SK-N-SH (cell line): ENCODE measurements around the gene SGCB. TPM values are rescaled to one million over a fixed set of nuclear protein-coding genes. Genes with fewer than 3 reads are reported as not detected.

Experiments
- CTCF ChIA-PET: fragments of 300-600, 350-600 bp; formaldehyde crosslinking; extraction: SDS; loops from one replicate; lab custom pipeline; 2021; lab: Yijun Ruan, JAX
- POLR2A ChIA-PET: fragments of 350-600 bp; sonication (Branson Sonifier 250); formaldehyde crosslinking; extraction: SDS; loops from one replicate; lab custom pipeline; 2020; ENCODE audit warnings: antibody characterized with exemption, inconsistent platforms; lab: Yijun Ruan, JAX
- DNase-seq: peaks from one replicate; pipeline ENCODE4 v3.0.0; 2012
- H2AFZ ChIP-seq: fragments of 200-600 bp; sonication (generic); 2 replicates; pipeline ENCODE4 v1.8.1; 2016; ENCODE audit warnings: antibody characterized with exemption, mild to moderate bottlenecking, low read depth
- H3F3A ChIP-seq: fragments of 200-600 bp; sonication (generic); replicated peaks from 2 replicates; pipeline ENCODE3; 2016; ENCODE audit warnings: antibody characterized with exemption, mild to moderate bottlenecking; ENCODE audit not compliant: insufficient read depth
- H3K27ac ChIP-seq, 2 experiments: fragments of 200-500 bp in 1 of 2; fragments of 200-600 bp in 1 of 2; sonication (Bioruptor generic) in 1 of 2; sonication (generic), shearing (Covaris generic) in 1 of 2; 2 replicates each; pipeline versions ENCODE4 v1.5.1 to v1.6.1; 2014 to 2016; ENCODE audit warnings: low read depth in 2 of 2, inconsistent platforms in 1 of 2, low read length in 1 of 2, mild to moderate bottlenecking in 1 of 2, mixed read lengths in 1 of 2
- H3K27me3 ChIP-seq: fragments of 200-600 bp; sonication (generic), shearing (Covaris generic); 2 replicates; pipeline ENCODE4 v1.6.1; 2016; ENCODE audit warnings: mixed run types; ENCODE audit not compliant: insufficient read depth
- H3K36me3 ChIP-seq, 2 experiments: fragments of 200-500 bp in 1 of 2; fragments of 200-600 bp in 1 of 2; sonication (Bioruptor generic) in 1 of 2; sonication (generic) in 1 of 2; replicated peaks in 1 of 2; 2 replicates each; pipeline versions ENCODE3 to v1.5.1; 2014 to 2016; ENCODE audit warnings: low read length in 1 of 2, mild to moderate bottlenecking in 1 of 2; ENCODE audit not compliant: insufficient read depth in 2 of 2, control insufficient read depth in 1 of 2
- H3K4me1 ChIP-seq, 2 experiments: fragments of 200-500 bp in 1 of 2; fragments of 200-600 bp in 1 of 2; sonication (Bioruptor generic) in 1 of 2; sonication (generic), shearing (Covaris generic) in 1 of 2; 2 replicates each; pipeline versions ENCODE4 v1.5.1 to v1.6.1; 2014 to 2016; ENCODE audit warnings: low read depth in 1 of 2, low read length in 1 of 2, mixed run types in 1 of 2; ENCODE audit not compliant: insufficient read depth in 2 of 2, control insufficient read depth in 1 of 2
- H3K4me2 ChIP-seq: fragments of 200-600 bp; sonication (generic), shearing (Covaris generic); 2 replicates; pipeline ENCODE4 v1.6.1; 2017; ENCODE audit warnings: mixed run types
- H3K4me3 ChIP-seq, 2 experiments: fragments of 200-500 bp in 1 of 2; fragments of 200-600 bp in 1 of 2; sonication (Bioruptor generic) in 1 of 2; sonication (generic), shearing (Covaris generic) in 1 of 2; 2 replicates each; pipeline versions ENCODE4 v1.5.1 to v1.8.1; 2014 to 2016; ENCODE audit warnings: low read depth in 2 of 2, inconsistent platforms in 1 of 2, low read length in 1 of 2, mild to moderate bottlenecking in 1 of 2, mixed read lengths in 1 of 2, moderate library complexity in 1 of 2
- H3K79me2 ChIP-seq: fragments of 200-600 bp; sonication (generic); 2 replicates; pipeline ENCODE4 v1.8.1; 2017; ENCODE audit warnings: mild to moderate bottlenecking; ENCODE audit not compliant: insufficient read depth
- H3K9ac ChIP-seq: fragments of 200-600 bp; sonication (generic); 2 replicates; pipeline ENCODE4 v1.6.1; 2017; ENCODE audit warnings: mixed run types
- H3K9me2 ChIP-seq: fragments of 200-600 bp; sonication (generic); 2 replicates; pipeline ENCODE4 v1.6.1; 2017; ENCODE audit warnings: mixed run types
- H3K9me3 ChIP-seq: fragments of 200-600 bp; sonication (generic); 2 replicates; pipeline ENCODE4 v1.6.1; 2017; ENCODE audit warnings: mixed run types, mild to moderate bottlenecking, moderate library complexity
- H4K20me1 ChIP-seq: fragments of 200-600 bp; sonication (generic); 2 replicates; pipeline ENCODE4 v1.6.1; 2017; ENCODE audit warnings: mild to moderate bottlenecking, mixed run types; ENCODE audit not compliant: insufficient read depth
- CHD2 ChIP-seq: fragments of 150-350 bp; IDR thresholded peaks from 2 replicates; pipeline ENCODE4 v1.6.1; 2018; ENCODE audit warnings: low read length; ENCODE audit not compliant: partially characterized antibody
- CTCF ChIP-seq: fragments of 200-600 bp; sonication (generic); IDR thresholded peaks from 2 replicates; pipeline ENCODE4 v1.6.1; 2017; ENCODE audit warnings: antibody characterized with exemption, mild to moderate bottlenecking, moderate library complexity
- ELF1 ChIP-seq: IDR thresholded peaks from 2 replicates; pipeline ENCODE4 v1.4.0; 2012
- EP300 ChIP-seq, 2 experiments: IDR thresholded peaks; 2 replicates each; pipeline versions ENCODE4 v1.4.0 to v1.6.1; 2012; ENCODE audit warnings: borderline replicate concordance in 1 of 2, low read depth in 1 of 2, low read length in 1 of 2
- EZH2phosphoT487 ChIP-seq: fragments of 200-600 bp; sonication (generic); IDR thresholded peaks from 2 replicates; pipeline ENCODE4 v1.6.1; 2017; ENCODE audit warnings: low read depth, mixed run types, mild to moderate bottlenecking, antibody characterized with exemption, moderate library complexity, borderline replicate concordance
- GABPA ChIP-seq: IDR thresholded peaks from 2 replicates; pipeline ENCODE4 v1.4.0; 2012; ENCODE audit warnings: low read depth, mild to moderate bottlenecking
- GATA2 ChIP-seq: sonication (generic); formaldehyde crosslinking; IDR thresholded peaks from 2 replicates; pipeline ENCODE4 v1.5.0; 2020; ENCODE audit warnings: mild to moderate bottlenecking, missing genetic modification reagents
- JUND ChIP-seq: IDR thresholded peaks from 2 replicates; pipeline ENCODE4 v1.4.0; 2012
- MEF2A ChIP-seq: IDR thresholded peaks from 2 replicates; pipeline ENCODE4 v1.4.0; 2012; ENCODE audit warnings: low read depth, borderline replicate concordance
- MXI1 ChIP-seq: IDR thresholded peaks from 2 replicates; pipeline ENCODE4 v1.6.1; 2012; ENCODE audit warnings: mild to moderate bottlenecking, low read depth, low read length, improper control_type of control experiment
- RCOR1 ChIP-seq: fragments of 150-350 bp; IDR thresholded peaks from 2 replicates; pipeline ENCODE4 v1.6.1; 2017; ENCODE audit warnings: antibody characterized with exemption, low read length
- RFX5 ChIP-seq: IDR thresholded peaks from 2 replicates; pipeline ENCODE4 v1.6.1; 2012; ENCODE audit warnings: mild to moderate bottlenecking, improper control_type of control experiment, low read length
- RXRA ChIP-seq: IDR thresholded peaks from 2 replicates; pipeline ENCODE4 v1.4.0; 2012; ENCODE audit warnings: low read depth, mild to moderate bottlenecking, borderline replicate concordance
- SIN3A ChIP-seq: IDR thresholded peaks from 2 replicates; pipeline ENCODE4 v1.6.1; 2012; ENCODE audit warnings: low read depth, mild to moderate bottlenecking, low read length, moderate library complexity, borderline replicate concordance
- SMC3 ChIP-seq: IDR thresholded peaks from 2 replicates; pipeline ENCODE4 v1.6.1; 2012; ENCODE audit warnings: low read depth, low read length, improper control_type of control experiment
- TAF1 ChIP-seq: IDR thresholded peaks from 2 replicates; pipeline ENCODE4 v1.6.1; 2012; ENCODE audit warnings: low read depth, mild to moderate bottlenecking, low read length, moderate library complexity, borderline replicate concordance
- TCF12 ChIP-seq: IDR thresholded peaks from 2 replicates; pipeline ENCODE4 v1.4.0; 2012
- ZBTB33 ChIP-seq: IDR thresholded peaks from 2 replicates; pipeline ENCODE4 v1.4.0; 2012; ENCODE audit warnings: low read depth, borderline replicate concordance
- WGBS: methylation state at CpG from one replicate; pipeline ENCODE4 v1.1.6; 2017; ENCODE audit warnings: low lambda C conversion rate; 5-methylcytosine and 5-hydroxymethylcytosine counted together
- polyA plus RNA-seq, 3 experiments: library from polyadenylated mRNA; depleted of rRNA; stranded (reverse); fragments of >200 nt; gene quantifications; 2 replicates each; pipeline ENCODE4 v1.2.3, GENCODE V29; 2012
- TF ChIP-seq, protein P1 (sequence below): IDR thresholded peaks from 2 replicates; pipeline ENCODE4; 2012

The SGCB gene
- polyA plus RNA-seq, 1 of the 3 experiments (the other 2 are of a cell fraction) = 25.1 TPM

- Histone ChIP-seq H3K9me3 (no peaks in the 10 kb centered on the region), H3K79me2 (peaks cover 72% of the 10 kb centered on the region), H3K4me2 (no peak overlapping the region), H3K27ac (no peak overlapping the region), H4K20me1 (no peaks in the 10 kb centered on the region), H2AFZ (no peak overlapping the region), H3K27me3 (no peaks in the 10 kb centered on the region), H3K4me3 (no peak overlapping the region), H3K9me2 (no peaks in the 10 kb centered on the region), H3K9ac (no peak overlapping the region), H3K4me1 (peaks cover 4 to 14% of the 10 kb centered on the region in 2 experiments; a peak in 2 of 4 replicates), H3K36me3 (peaks cover 21 to 26% of the 10 kb centered on the region in 2 experiments), H3F3A (no peaks in the 10 kb centered on the region)
- POLR2A ChIA-PET = no interaction called here
- no peak for DNase-seq
- WGBS = 99% methylated on average over 2 of the region's 2 CpGs
- CTCF ChIA-PET = no interaction called here
- TF ChIP-seq RXRA (no peak), JUND (no peak), MEF2A (no peak), ZBTB33 (no peak), EZH2phosphoT487 (no peak), SIN3A (no peak), GATA2 (no peak), ELF1 (no peak), SMC3 (no peak), MXI1 (no peak), CHD2 (no peak), RFX5 (no peak)
Observed at GRCh38 chr4:52035190-52035589, 2.9 kb downstream of the SGCB start.

- H3K4me3 ChIP-seq = no peak overlapping the region
- H3K4me1 ChIP-seq = peaks cover 8% of the 10 kb centered on the region in 2 experiments; a peak in 2 of 4 replicates
- no peaks in the 10 kb centered on the region; the same call in 1 of the 2 replicates for H3K9me3 ChIP-seq
- no peak overlapping the region for H3K4me2 ChIP-seq
- peaks cover 64% of the 10 kb centered on the region for H3K79me2 ChIP-seq
- H3K36me3 ChIP-seq = peaks cover 48 to 51% of the 10 kb centered on the region in 2 experiments
- 91% methylated on average over 1 of the region's 1 CpG for WGBS
- H2AFZ ChIP-seq = no peak overlapping the region
- CTCF ChIA-PET = interaction anchor here (1.7 kb wide), 1 partner anchor 13 kb away, joined by 3 read pairs; no protein-coding TSS in a partner anchor
- no peak overlapping the region; a peak in 1 of 4 replicates for H3K27ac ChIP-seq
- no peak for TF ChIP-seq GABPA
- no peak for TF ChIP-seq EZH2phosphoT487
- TF ChIP-seq CHD2 = no peak
- TF ChIP-seq CTCF = no peak
- TF ChIP-seq, protein P1, sequence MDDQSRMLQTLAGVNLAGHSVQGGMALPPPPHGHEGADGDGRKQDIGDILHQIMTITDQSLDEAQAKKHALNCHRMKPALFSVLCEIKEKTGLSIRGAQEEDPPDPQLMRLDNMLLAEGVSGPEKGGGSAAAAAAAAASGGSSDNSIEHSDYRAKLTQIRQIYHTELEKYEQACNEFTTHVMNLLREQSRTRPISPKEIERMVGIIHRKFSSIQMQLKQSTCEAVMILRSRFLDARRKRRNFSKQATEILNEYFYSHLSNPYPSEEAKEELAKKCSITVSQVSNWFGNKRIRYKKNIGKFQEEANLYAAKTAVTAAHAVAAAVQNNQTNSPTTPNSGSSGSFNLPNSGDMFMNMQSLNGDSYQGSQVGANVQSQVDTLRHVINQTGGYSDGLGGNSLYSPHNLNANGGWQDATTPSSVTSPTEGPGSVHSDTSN = no peak
- no peak for TF ChIP-seq RCOR1
- TF ChIP-seq TCF12 = no peak
- TF ChIP-seq TAF1 = no peak
- no peak for TF ChIP-seq EP300 (IDR thresholded peaks at IDR 0.05; ENCODE audit: borderline replicate concordance in 1 of 2, low read depth in 1 of 2, low read length in 1 of 2)
- no peak for TF ChIP-seq RXRA
- H3K9me2 ChIP-seq = no peaks in the 10 kb centered on the region
- H3F3A ChIP-seq = peaks cover 15% of the 10 kb centered on the region
- H4K20me1 ChIP-seq = no peaks in the 10 kb centered on the region
- POLR2A ChIA-PET = no interaction called here
- H3K9ac ChIP-seq = no peak overlapping the region
- H3K27me3 ChIP-seq = no peaks in the 10 kb centered on the region
- no peak for DNase-seq
Observed at GRCh38 chr4:52032005-52032404, 6.1 kb downstream of the SGCB start.
